ENCODE measurements around the gene ATP8B1. TPM values are rescaled to one million over a fixed set of nuclear protein-coding genes. Genes with fewer than 3 reads are reported as not detected.

The ATP8B1 gene
- total RNA-seq, 1 experiment from 2014 or later, result 15.9 TPM

DNA sequence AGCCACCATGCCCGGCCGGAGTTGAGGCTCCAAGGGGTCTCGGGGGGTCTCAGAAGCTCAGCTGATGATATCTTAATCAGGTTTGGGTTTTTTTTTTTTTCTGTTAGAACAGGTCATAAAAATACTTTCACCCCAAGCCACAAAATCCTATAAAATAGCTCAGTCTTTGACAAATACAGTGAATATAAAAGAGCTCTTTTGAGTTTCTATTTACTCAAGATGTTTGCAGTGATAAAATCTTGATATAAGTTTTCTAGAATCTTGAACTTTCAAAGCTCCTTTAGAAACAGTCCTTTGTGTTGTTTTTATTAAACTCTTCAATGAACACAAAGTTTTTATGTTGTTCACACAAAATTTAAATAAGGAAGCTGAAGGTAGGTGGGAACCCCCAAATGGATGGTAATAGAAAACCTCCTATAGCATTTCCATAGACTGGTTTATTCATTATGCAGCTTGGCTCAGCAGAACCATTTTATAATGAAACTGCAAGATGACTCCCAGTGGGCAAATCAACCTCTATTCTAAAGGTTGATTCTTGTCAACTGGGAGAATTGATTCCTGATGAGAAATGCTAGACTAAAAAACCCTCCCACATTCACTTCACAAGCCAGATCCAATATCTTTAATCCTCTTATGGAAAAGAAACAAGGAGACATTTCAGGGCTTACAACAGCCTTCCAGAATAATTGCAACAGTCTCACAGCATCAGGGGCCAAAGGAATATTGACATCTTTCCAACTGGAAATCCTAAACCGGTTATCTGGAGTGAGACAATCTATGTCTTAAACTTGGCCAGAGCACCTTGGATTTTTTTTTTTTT, 167.9 kb downstream of the ATP8B1 start:
- no peak overlapping the region for H3K9ac ChIP-seq (ENCODE audit: low read length)
- ATAC-seq, result no peak
- H3K4me3 ChIP-seq (replicated peaks in 1 of 2; ENCODE audit: low read depth in 1 of 2, low read length in 2 of 2), result no peak overlapping the region
- no peak for DNase-seq (ENCODE audit: low read depth, low spot score)
- TF ChIP-seq ZNF274 (IDR thresholded peaks at IDR 0.05; ENCODE audit: low read depth, low read length) (no peak), POLR2AphosphoS5 (IDR thresholded peaks at IDR 0.05; ENCODE audit: low read depth, low read length) (no peak), FOSL1 (IDR thresholded peaks at IDR 0.05; ENCODE audit: low read depth) (no peak), EZH2phosphoT487 (IDR thresholded peaks at IDR 0.05; ENCODE audit: borderline replicate concordance) (no peak), TCF7L2 (IDR thresholded peaks at IDR 0.05; ENCODE audit: borderline replicate concordance, extremely low read depth, insufficient read depth, insufficient read length) (no peak), CEBPB (IDR thresholded peaks at IDR 0.05; ENCODE audit: low read depth) (no peak), JUND (IDR thresholded peaks at IDR 0.05) (no peak), EZH2 (IDR thresholded peaks at IDR 0.05) (no peak), ZFX (IDR thresholded peaks at IDR 0.05) (no peak), RAD21 (IDR thresholded peaks at IDR 0.05; ENCODE audit: low read depth) (no peak), CBX3 (IDR thresholded peaks at IDR 0.05; ENCODE audit: low read depth) (no peak)
- TF ChIP-seq, protein P1, sequence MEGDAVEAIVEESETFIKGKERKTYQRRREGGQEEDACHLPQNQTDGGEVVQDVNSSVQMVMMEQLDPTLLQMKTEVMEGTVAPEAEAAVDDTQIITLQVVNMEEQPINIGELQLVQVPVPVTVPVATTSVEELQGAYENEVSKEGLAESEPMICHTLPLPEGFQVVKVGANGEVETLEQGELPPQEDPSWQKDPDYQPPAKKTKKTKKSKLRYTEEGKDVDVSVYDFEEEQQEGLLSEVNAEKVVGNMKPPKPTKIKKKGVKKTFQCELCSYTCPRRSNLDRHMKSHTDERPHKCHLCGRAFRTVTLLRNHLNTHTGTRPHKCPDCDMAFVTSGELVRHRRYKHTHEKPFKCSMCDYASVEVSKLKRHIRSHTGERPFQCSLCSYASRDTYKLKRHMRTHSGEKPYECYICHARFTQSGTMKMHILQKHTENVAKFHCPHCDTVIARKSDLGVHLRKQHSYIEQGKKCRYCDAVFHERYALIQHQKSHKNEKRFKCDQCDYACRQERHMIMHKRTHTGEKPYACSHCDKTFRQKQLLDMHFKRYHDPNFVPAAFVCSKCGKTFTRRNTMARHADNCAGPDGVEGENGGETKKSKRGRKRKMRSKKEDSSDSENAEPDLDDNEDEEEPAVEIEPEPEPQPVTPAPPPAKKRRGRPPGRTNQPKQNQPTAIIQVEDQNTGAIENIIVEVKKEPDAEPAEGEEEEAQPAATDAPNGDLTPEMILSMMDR (IDR thresholded peaks at IDR 0.05 in 2 of 3, conservative IDR thresholded peaks at IDR 0.05 in 1 of 3; ENCODE audit: borderline replicate concordance in 1 of 3, insufficient read depth in 1 of 3, low read depth in 2 of 3, low read length in 2 of 3), result no peak
- TF ChIP-seq, protein P2, sequence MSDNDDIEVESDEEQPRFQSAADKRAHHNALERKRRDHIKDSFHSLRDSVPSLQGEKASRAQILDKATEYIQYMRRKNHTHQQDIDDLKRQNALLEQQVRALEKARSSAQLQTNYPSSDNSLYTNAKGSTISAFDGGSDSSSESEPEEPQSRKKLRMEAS (IDR thresholded peaks at IDR 0.05), result no peak
- TF ChIP-seq, protein P3, sequence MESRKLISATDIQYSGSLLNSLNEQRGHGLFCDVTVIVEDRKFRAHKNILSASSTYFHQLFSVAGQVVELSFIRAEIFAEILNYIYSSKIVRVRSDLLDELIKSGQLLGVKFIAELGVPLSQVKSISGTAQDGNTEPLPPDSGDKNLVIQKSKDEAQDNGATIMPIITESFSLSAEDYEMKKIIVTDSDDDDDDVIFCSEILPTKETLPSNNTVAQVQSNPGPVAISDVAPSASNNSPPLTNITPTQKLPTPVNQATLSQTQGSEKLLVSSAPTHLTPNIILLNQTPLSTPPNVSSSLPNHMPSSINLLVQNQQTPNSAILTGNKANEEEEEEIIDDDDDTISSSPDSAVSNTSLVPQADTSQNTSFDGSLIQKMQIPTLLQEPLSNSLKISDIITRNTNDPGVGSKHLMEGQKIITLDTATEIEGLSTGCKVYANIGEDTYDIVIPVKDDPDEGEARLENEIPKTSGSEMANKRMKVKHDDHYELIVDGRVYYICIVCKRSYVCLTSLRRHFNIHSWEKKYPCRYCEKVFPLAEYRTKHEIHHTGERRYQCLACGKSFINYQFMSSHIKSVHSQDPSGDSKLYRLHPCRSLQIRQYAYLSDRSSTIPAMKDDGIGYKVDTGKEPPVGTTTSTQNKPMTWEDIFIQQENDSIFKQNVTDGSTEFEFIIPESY (IDR thresholded peaks at IDR 0.05; ENCODE audit: extremely low read depth, insufficient replicate concordance, low read length), result no peak
- TF ChIP-seq, protein P4, sequence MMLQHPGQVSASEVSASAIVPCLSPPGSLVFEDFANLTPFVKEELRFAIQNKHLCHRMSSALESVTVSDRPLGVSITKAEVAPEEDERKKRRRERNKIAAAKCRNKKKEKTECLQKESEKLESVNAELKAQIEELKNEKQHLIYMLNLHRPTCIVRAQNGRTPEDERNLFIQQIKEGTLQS (IDR thresholded peaks at IDR 0.05), result no peak
- ChIA-PET RAD21 (ENCODE audit: low non-redundant PET in 1 of 2, low total read pairs in 2 of 2, uncharacterized antibody in 2 of 2, unreplicated experiment in 2 of 2) (no interaction called here), CTCF (no interaction called here), POLR2A (no interaction called here)
- no peaks in the 10 kb centered on the region for H3K36me3 ChIP-seq (ENCODE audit: control insufficient read depth in 1 of 2, insufficient read depth in 2 of 2, low read length in 2 of 2)
- H3K9me2 ChIP-seq (ENCODE audit: insufficient read depth), result no peaks in the 10 kb centered on the region
- peaks cover 13% of the 10 kb centered on the region for H3K79me2 ChIP-seq (ENCODE audit: insufficient read depth, low read length)
- intact Hi-C loops (cut with micrococcal nuclease), result no loop called here
- peaks cover 0 to 8% of the 10 kb centered on the region in 2 experiments; a peak in 2 of 4 replicates for H3K4me1 ChIP-seq (ENCODE audit: control insufficient read depth in 1 of 2, insufficient read depth in 2 of 2, low read length in 2 of 2)
- H3K9me3 ChIP-seq (ENCODE audit: control insufficient read depth in 1 of 2, insufficient read depth in 1 of 2, low read depth in 1 of 2, low read length in 2 of 2), result no peaks in the 10 kb centered on the region
- H3K27me3 ChIP-seq (ENCODE audit: insufficient read depth, low read length), result no peaks in the 10 kb centered on the region
- H4K20me1 ChIP-seq (ENCODE audit: insufficient read depth), result no peaks in the 10 kb centered on the region
- no peak overlapping the region for H3K27ac ChIP-seq (ENCODE audit: low read depth, low read length)
- no peak overlapping the region for H2AFZ ChIP-seq (ENCODE audit: low read depth, low read length, poor library complexity, severe bottlenecking)
- H3K4me2 ChIP-seq (ENCODE audit: low read length), result no peak overlapping the region
- BruUV-seq (replicated peaks), result no TSS peak

All from HCT116 (cell line).